Gastrocnemius medialis (tissue), 4 donors: ENCODE measurements around the gene DTNBP1. TPM values are rescaled to one million over a fixed set of nuclear protein-coding genes. Genes with fewer than 3 reads are reported as not detected.
A peak's percentile ranks its signal among the peaks of the same experiment; 100 is the strongest.

Source experiments
- ATAC-seq, 2 donors: fragments of 150-250 bp; one replicate each; pipeline ENCODE4 v1.9.1; 2016
- DNase-seq, 2 donors: peaks; one replicate each; pipeline ENCODE4 v3.0.0-alpha.2; 2019
- H3K27ac ChIP-seq, 4 donors: fragments of 200-600 bp; sonication (generic); 1 replicate in 1 of 4; 2 replicates in 3 of 4; pipeline ENCODE4 v1.5.1; 2016 to 2018; ENCODE audit warnings: mild to moderate bottlenecking in 2 of 4, moderate library complexity in 1 of 4
- H3K27me3 ChIP-seq, 3 donors: fragments of 200-600 bp; sonication (generic) in 2 of 3; 1 replicate in 1 of 3; 2 replicates in 2 of 3; pipeline versions ENCODE4 v1.5.1 to v1.6.0; 2016 to 2019; ENCODE audit warnings: mild to moderate bottlenecking in 1 of 3, moderate library complexity in 1 of 3
- H3K36me3 ChIP-seq, 2 donors: fragments of 200-600 bp; sonication (generic) in 1 of 2; one replicate each; pipeline ENCODE4 v1.5.1; 2017 to 2018
- H3K4me1 ChIP-seq, 2 donors: fragments of 200-600 bp; sonication (generic) in 1 of 2; one replicate each; pipeline ENCODE4 v1.5.1; 2016 to 2017; ENCODE audit warnings: mild to moderate bottlenecking in 2 of 2
- H3K4me3 ChIP-seq, 4 donors: fragments of 200-600 bp; sonication (generic) in 3 of 4; 1 replicate in 1 of 4; 2 replicates in 3 of 4; pipeline ENCODE4 v1.5.1; 2016 to 2019; ENCODE audit warnings: mild to moderate bottlenecking in 2 of 4
- H3K9me3 ChIP-seq, 3 donors: fragments of 200-600 bp; sonication (generic) in 2 of 3; 1 replicate in 1 of 3; 2 replicates in 2 of 3; pipeline ENCODE4 v1.5.1; 2016 to 2019
- POLR2A ChIP-seq, 2 donors: fragments of 450-650 bp; IDR thresholded peaks; one replicate each; pipeline ENCODE4 v1.6.1; 2017; ENCODE audit warnings: antibody characterized with exemption in 2 of 2, mild to moderate bottlenecking in 2 of 2, moderate library complexity in 2 of 2
- in situ Hi-C, 4 donors: fragments of 200-750 bp; cut with MboI; loops; one replicate each; pipeline versions ENCODE4 v1.15.0 to v1.8.0; 2017; ENCODE audit warnings: low sequenced_read_pairs in 4 of 4
- intact Hi-C: fragments of 100-400 bp; cut with DNase I; formaldehyde crosslinking; loops from one replicate; pipeline ENCODE4 v1.15.1; 2023; ENCODE audit warnings: low total_unique reads
- total RNA-seq, 4 donors: library from RNA; depleted of rRNA; stranded (reverse); fragments of >200 nt; gene quantifications; one replicate each; pipeline versions ENCODE4 v1.1.0 to v1.2.3, GENCODE V29; 2016
- TF ChIP-seq, protein P1 (sequence below), 5 experiments: fragments of 450-650 bp in 3 of 5; fragments of 200-600 bp in 2 of 5; sonication (generic) in 2 of 5; IDR thresholded peaks in 4 of 5; conservative IDR thresholded peaks in 1 of 5; 1 replicate in 4 of 5; 2 replicates in 1 of 5; pipeline ENCODE4 v1.5.1; 2016 to 2019; ENCODE audit warnings: antibody characterized with exemption in 5 of 5, mild to moderate bottlenecking in 3 of 5, moderate library complexity in 3 of 5

DTNBP1 gene
- total RNA-seq, 4 donors from 2014 or later, result 5.2 to 33.5 (median 12.5) TPM

DNA sequence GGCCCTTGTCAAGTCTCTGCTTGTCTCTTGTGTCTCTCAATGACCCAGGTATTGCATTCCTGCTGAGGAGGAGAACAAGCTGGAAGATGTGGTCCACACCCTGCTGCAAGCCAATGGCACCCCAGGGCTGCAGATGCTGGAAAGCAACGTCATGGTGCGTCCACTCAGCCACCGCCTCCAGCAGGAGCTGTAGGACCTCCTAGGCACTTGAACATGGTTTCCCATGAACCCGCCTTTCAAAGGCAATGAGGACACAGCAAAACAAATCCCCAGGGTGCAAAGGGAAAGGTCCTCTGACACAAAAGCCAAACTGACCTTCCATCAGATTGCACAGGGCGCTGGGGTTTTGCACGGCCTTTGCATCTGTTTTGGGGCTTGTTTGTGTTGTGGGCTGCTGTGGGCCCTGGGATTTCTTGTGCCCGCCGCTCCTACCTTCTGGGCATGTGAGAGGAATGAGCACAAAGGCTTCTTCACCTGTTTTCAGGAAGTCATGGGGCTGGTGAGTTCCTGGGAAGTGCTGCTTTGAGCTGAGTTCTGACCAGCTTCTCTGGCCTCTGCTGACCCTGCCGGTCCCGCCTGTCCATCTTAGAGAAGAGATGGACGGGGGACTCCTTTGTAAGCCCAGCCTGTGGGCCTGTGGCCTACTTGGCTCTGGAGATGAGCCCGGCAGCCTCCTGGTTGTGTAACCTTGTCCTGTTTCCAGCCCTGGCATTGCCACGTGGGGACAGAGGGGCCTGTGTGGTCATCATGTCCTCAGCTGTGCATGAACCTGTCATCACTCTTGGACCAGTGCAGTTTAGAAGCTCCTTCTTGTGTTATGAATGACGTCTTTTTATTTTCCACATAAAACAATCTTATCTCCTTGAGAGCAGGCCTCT is 151.3 kb downstream of the DTNBP1 start:
- Histone ChIP-seq H3K4me3 (no peak overlapping the region), H3K27ac (peak overlapping the region; percentile 86 to 92 (median 88)), H3K4me1 (peaks cover 36 to 53% of the 10 kb centered on the region in 2 donors), H3K36me3 (peaks cover 0 to 10% of the 10 kb centered on the region in 2 donors), H3K9me3 (no peaks in the 10 kb centered on the region), H3K27me3 (no peaks in the 10 kb centered on the region)
- TF ChIP-seq, protein P1, sequence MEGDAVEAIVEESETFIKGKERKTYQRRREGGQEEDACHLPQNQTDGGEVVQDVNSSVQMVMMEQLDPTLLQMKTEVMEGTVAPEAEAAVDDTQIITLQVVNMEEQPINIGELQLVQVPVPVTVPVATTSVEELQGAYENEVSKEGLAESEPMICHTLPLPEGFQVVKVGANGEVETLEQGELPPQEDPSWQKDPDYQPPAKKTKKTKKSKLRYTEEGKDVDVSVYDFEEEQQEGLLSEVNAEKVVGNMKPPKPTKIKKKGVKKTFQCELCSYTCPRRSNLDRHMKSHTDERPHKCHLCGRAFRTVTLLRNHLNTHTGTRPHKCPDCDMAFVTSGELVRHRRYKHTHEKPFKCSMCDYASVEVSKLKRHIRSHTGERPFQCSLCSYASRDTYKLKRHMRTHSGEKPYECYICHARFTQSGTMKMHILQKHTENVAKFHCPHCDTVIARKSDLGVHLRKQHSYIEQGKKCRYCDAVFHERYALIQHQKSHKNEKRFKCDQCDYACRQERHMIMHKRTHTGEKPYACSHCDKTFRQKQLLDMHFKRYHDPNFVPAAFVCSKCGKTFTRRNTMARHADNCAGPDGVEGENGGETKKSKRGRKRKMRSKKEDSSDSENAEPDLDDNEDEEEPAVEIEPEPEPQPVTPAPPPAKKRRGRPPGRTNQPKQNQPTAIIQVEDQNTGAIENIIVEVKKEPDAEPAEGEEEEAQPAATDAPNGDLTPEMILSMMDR (IDR thresholded peaks at IDR 0.05 in 4 of 5, conservative IDR thresholded peaks at IDR 0.05 in 1 of 5), result no peak
- TF ChIP-seq POLR2A (IDR thresholded peaks at IDR 0.05), result no peak
- intact Hi-C loops, result loop anchor here (2.0 to 10.0 kb wide), 4 partner anchors 83 to 621 kb away; no protein-coding TSS in a partner anchor
- DNase-seq, result peak; percentile 89 to 97
- in situ Hi-C loops, result loop anchor here in 2 of 4 donors (10.0 to 25.0 kb wide), 2 partner anchors 101 to 113 kb away; no protein-coding TSS in a partner anchor
- ATAC-seq, result peak; percentile 85 to 86

DNA sequence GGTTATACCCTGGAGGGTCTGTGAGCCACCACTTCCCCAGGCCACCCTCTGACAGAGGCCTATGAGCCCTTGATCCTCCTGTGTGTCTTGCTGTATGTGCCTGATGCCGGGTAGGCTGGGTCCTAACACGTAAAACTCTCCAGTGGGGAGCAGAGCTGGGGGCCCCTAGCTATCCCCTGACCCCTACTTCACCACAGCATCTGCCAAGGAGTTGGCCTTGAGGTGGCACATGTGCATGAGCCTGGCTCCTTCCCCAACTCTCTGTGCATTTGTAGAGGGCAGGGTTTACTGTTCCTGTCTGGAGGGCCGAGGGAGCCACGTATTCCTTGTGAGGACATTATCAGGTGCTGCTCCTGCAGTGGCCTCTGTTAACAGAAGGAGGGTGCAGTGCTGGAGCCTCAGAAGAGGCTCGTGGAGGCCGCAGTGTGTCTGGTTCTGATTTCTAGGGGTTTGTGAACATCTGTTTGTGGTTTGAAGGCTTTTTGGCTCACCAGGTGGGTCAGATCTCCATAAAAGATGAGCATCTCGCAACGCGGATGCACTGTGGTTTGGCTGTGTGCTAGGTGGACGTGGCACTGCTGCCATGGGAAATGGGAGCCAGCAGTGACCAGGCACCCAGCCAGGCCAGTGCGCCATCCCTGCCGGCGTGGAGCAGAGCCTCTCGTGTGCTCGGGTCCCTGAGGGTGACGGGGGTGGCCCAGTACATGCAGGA is 152.1 kb downstream of the DTNBP1 start:
- H3K4me1 ChIP-seq, result peaks cover 36 to 55% of the 10 kb centered on the region in 2 donors

DNA sequence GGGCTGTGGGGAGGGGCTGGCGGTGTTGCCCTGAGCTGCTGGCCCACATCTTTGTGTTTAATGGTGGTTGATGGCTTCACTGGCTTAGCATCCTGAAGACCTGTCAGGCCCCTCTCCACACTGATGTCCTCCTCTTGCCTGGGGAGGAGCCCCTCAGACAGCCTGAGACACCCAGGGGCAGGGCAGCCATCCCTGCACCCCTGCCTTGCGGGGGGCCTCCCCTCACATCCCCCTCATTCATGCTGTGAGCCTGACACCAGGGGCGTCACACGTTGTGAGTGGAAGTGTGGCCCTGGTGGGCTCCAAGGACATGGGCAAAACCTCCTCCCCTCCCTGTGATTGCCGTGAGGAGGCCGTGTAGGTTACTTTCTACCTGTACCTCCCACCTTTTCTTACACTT is 152.7 kb downstream of the DTNBP1 start:
- Histone ChIP-seq H3K36me3 (peaks cover 0 to 7% of the 10 kb centered on the region in 2 donors), H3K27ac (peak overlapping the region; percentile 86 to 92 (median 88)), H3K9me3 (no peaks in the 10 kb centered on the region), H3K4me3 (no peak overlapping the region), H3K27me3 (no peaks in the 10 kb centered on the region), H3K4me1 (peaks cover 36 to 57% of the 10 kb centered on the region in 2 donors)
- in situ Hi-C loops, result loop anchor here in 2 of 4 donors (10.0 to 25.0 kb wide), 2 partner anchors 102 to 115 kb away; no protein-coding TSS in a partner anchor
- DNase-seq (peak in 1 of 2 donors; percentile 15), ATAC-seq (no peak)
- intact Hi-C loops, result loop anchor here (2.0 to 10.0 kb wide), 4 partner anchors 85 to 622 kb away; no protein-coding TSS in a partner anchor
- no peak for TF ChIP-seq POLR2A (IDR thresholded peaks at IDR 0.05)
- TF ChIP-seq, protein P1 (IDR thresholded peaks at IDR 0.05 in 4 of 5, conservative IDR thresholded peaks at IDR 0.05 in 1 of 5), result no peak

More for the DNA sequence above, 152.1 kb downstream of the DTNBP1 start:
- peak; percentile 58 to 80 for DNase-seq
- Histone ChIP-seq H3K9me3 (no peaks in the 10 kb centered on the region), H3K36me3 (peaks cover 0 to 7% of the 10 kb centered on the region in 2 donors), H3K4me3 (no peak overlapping the region), H3K27me3 (no peaks in the 10 kb centered on the region), H3K27ac (peak overlapping the region; percentile 86 to 92 (median 88))
- peak; percentile 34 to 49 for ATAC-seq
- in situ Hi-C loops (loop anchor here in 2 of 4 donors (10.0 to 25.0 kb wide), 2 partner anchors 102 to 114 kb away; no protein-coding TSS in a partner anchor), intact Hi-C loops (loop anchor here (2.0 to 10.0 kb wide), 4 partner anchors 84 to 622 kb away; no protein-coding TSS in a partner anchor)
- TF ChIP-seq, protein P1 (IDR thresholded peaks at IDR 0.05 in 4 of 5, conservative IDR thresholded peaks at IDR 0.05 in 1 of 5), result peak in 1 of 5 experiments; percentile 14
- TF ChIP-seq POLR2A (IDR thresholded peaks at IDR 0.05), result no peak

DNA sequence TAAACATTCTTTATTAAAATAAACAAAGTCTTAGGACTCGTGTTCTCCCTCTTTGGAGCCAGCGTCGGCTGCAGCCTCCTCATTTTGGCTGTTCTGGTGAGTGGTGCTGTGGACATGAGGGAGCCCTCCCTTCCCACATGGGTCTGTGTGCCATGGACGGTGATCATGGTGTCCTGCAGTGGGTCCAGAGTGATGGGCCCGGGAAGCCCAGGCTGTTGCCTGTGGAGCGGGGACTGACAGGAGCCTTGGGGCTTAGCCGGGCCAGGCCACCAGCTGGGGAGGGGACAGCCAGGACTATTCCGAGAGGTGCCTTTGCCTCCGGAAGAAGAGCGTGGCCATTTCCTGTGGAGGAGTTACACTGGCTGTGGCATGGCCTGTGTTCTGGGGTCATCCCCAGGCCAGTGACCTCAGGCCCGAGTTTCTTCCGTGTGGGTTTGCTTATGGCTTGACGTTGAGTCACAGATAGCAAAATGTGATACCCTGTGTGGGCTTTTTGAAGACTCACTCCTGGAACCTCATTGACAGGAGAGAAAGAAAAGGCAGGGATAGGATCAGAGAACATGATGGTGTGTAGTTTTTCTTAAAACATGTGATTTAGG is 153.4 kb downstream of the DTNBP1 start:
- in situ Hi-C loops, result loop anchor here in 1 of 4 donors (25.0 kb wide), 1 partner anchor 103 kb away; no protein-coding TSS in a partner anchor
- no peak for ATAC-seq
- intact Hi-C loops, result no loop called here
- peaks cover 37 to 58% of the 10 kb centered on the region in 2 donors for H3K4me1 ChIP-seq
- peaks cover 0 to 7% of the 10 kb centered on the region in 2 donors for H3K36me3 ChIP-seq
- no peaks in the 10 kb centered on the region for H3K9me3 ChIP-seq
- no peak overlapping the region for H3K4me3 ChIP-seq
- DNase-seq, result peak in 1 of 2 donors; percentile 13
- no peaks in the 10 kb centered on the region for H3K27me3 ChIP-seq
- TF ChIP-seq POLR2A (IDR thresholded peaks at IDR 0.05), result no peak
- TF ChIP-seq, protein P1 (IDR thresholded peaks at IDR 0.05 in 4 of 5, conservative IDR thresholded peaks at IDR 0.05 in 1 of 5), result no peak
- H3K27ac ChIP-seq, result peak overlapping the region in 1 of 4 donors; percentile 86
